Measurements from ENCODE around the gene ARID5B.
"Not testable (repeated sequence)": the region's sequence is repeated elsewhere in the genome, so short reads cannot be mapped to it uniquely, and the experiment has no call there.

ARID5B gene

DNA sequence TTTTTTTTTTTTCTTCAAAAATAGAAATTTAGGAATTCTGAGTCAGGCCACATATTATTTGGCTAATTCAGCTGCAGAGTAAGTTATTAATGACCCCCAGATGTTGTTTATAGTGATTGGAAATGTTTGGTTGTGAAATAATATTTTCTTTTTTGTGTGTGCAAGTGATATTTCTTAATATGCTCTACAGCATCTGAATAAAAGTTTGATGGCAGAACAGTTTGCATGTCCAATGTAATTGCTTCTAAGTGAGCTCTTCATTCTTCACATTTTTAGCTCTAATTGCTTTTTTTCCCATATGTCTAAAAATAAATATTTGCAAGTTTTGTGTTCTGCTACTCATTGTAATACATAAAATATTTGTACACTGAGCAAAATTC is 116.0 kb downstream of the ARID5B start:
- no peak for DNase-seq

DNA sequence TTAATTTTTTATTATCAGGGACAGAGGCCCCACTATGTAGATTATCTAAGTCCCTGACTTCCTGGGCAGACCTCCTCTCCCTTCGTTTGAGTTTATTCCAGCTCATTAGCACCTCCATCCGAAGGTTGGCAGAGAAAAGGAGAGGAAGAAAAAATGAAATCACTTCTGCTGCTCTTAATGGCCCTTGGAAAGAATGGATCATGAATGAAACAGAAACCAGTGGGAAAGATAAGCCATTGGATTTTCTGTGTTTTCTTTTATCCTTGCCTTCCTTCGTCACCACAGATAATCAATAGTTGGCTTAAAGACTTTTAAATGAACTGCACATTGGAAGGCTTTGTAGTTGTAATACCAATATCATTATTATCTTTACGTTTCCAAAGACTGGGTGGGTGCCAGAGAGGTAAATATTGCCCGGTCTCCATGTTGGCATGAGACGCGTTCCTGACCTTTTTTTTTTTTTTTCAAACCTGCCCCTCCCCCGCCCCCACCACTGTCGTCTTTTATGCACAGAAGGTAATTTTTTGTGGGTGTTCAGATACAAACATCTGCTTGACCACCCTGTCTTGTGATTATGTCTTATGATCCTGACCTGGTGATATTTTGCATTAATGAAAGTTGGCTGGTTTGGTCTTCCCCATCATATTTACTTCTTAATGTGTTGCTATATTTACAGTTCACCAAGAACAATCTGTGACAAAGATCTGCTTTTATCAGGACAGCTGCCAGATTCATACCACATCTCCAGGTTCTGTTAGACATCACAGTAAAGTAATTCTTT is 116.8 kb downstream of the ARID5B start:
- no peak for DNase-seq

DNA sequence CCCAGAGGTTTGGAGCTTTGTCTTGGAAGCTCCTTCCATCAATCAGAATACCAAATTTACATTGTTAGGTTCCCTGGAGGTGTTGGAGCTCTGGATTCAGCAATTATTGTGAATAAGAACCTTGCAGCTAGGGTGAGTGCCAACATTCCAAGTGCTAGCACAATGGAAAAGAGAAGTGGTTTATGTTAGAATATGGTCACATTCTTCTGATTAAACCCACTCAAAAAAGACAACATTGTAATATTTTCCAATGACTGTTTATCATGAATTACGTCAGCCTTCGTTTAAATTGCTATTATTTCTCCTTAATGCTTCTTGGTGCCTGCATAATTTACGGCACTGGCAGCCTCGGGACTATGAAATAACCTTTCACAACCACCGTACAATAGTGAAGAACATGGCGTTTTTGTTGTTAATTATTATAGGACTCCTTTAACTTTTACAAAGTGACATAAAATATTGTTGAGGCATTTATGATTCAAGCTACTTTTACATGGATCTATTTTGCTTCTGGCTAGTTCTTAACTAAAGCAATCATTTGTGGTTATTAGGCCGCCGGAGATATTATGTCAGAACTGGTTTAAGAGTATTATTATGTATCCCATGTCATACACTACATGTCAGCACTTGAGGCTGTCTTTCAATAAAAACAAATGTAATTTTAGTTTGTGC is 117.7 kb downstream of the ARID5B start:
- DNase-seq = no peak

DNA sequence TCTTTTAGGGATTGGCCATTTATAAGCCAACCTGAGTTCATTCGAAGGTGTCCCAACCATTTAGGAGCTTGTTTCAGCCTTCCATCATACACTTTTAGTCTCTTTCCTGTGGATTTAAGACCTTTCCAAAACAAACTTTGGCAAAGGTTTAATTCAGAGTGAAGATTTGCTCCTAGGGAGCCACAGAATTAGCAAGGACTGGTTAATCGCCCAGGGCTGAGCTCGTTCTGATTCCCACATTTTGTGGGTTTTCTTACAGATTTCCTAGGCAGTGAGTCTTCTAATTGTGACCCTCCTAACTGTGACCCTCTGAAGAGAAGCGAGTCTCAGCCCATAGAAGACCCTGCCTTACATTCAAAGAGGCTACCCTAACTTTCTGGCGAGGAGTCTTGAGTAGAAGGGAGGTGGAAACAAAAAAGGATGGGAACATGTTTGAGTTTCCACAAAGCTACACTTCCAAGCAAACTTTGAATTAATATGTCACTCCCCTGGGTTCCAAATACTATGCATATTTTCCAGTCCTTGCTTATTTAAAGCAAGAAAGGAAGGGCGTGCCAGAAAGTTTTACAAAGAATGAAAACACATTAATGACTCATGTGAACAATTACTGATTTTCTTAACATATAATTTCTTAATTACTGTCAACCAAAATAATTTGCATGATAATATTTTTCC is 118.3 kb downstream of the ARID5B start:
- DNase-seq = no peak

DNA sequence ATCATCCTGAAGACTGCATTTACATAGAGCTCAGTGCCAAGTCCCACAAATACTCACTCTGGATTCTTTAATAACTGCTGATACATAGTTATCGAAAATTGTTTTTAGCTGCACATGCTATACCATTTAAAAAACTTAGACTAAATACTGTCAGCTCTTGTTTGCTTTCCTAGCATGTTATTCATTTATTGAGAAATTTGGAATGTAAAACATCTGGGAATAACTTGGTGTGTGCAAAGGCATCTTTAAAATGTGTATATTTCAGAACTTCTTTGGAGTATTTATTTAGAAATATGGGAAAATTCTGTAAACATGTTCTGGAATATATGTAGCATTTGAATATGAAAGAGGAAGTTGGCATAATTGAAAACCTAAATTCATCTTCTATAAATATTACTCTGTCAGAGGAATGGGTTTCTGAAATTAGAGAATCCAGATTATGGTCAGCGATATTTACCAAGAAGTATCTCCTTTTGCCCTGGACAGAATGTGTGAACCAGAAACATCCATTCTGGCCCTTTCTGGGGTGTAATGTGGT is 119.7 kb downstream of the ARID5B start:
- no peak for DNase-seq

DNA sequence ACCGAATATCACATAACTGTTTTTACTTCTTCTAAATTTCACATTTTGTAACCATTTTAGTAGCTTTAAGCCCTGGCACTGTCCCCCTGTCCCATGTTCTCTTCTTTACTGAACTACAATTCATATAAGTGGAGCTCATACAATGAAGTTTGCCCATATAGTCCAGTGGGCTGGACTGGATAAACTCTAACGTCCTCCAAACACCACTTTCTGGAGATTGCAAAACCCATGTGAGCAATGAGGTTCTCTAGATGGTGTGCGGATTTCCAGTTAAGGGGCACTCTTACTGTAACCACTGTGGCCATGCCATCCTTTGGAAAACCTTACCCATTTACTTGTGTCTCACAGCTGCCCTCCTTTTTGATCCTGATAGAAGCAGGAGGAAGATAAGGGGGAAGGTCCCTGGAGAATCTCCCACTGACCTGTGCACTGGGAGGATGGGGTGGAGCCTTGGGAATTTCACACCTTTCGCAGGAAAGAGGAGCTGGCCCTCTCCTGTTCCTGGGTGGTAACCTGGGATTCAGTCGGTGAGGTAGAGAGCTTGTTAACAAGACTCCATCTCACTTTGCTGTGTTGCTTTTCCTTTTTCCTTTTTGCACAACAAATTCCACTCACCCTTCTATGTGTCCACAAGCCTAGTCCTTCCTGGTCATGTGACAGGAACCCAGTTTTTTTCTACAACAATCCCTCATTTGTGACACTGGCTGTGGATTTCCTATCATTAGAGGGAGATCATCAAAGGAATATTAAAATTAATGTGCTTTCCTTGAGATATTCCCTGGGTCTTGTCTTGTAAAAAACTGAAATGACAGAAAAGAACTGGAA is 120.7 kb downstream of the ARID5B start:
- no peak for DNase-seq

DNA sequence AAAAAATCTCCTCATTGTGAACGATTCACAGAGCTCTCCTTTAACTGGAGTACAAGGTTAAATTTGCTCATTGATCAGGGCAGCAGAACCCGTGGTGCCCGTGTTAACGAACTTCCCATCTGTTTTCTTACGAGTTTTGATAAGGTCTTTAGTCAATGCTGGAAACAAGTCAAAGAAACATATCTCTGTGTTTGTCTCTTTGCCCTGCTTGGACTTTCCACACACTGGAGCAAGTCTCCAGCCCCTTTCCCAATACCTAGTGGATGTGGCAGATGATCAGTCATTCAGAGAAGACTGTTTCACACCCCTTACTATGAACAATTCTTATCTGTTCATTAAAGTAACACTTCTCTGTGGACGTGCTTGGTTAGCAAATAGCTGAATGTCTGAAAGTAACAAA is 121.3 kb downstream of the ARID5B start:
- no peak for DNase-seq

DNA sequence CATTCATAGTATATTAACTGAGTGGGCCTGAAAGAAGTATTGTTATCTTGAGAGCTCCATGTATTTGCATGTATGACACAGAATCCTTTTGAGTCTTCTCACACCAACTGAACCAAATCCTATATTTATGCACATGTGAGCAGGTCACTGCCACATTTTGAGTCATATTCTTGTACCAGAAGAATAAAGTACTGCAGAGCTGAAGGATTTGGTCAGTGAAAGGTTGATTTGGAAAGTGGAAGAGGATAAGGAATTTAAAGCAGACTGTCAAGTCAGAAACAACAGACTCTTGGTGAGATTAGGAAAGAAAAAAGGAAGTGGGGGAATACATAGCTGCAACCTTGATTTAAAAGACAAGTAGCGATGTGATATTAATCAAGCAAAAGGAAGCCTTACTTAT is 121.8 kb downstream of the ARID5B start:
- DNase-seq = no peak

DNA sequence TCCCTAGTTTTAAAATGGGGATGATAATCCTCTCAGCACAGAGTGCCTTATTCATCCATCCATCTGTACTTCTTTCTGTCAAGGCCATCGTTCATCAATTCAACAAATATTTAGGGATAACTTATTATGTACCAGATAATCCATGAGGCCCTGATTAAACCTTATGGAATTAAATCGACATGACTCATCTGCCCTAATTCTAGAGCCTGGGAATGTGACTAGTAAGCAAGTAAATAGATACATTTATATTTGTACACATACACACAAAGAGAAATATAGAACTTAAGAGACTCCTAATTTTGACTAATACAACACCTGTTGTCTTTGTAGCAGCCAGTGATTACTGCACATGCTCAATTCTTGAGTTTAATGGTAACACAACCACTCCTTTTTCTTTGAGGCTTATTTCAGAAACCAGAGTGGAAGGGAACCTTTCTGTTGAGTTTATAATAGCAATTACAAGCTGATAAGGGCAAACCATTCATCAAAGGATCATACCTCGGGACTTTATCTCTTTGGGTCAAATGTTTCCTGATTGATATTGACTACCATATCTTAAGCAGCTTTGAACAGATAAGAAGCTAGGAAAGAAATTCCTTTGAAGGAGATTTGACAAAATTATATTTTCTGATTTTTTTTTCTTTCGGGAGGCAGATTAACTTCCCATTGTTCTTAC is 122.7 kb downstream of the ARID5B start:
- no peak for DNase-seq

DNA sequence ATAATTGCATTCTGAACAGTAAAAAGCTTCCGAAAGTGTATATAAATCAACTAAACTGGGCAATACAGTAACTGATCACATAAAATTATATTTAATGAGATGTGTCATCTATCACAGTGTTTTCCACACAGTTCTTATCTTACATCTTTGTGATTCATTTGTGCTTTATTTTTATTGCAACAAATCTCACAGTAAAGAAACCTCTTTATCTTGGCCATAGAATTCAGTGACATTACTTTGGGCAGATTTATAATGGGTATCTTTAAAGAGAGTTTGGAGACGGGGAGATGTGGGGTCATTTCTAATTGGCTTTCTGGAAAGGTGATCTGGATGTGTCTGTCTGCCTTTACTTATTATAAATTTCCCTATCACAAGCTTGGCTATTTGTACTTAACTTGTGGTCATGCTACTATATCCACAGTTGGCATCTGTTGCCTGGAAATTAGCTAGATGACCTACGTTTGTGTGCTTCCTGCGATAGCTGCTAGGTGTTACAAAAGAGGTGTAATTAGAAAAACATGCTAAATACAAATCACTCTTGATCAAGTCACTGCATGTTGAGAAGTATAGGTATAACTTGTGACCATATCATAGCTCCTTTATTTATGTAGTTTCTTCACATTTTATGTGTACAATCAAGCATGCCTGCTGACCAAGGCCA is 123.8 kb downstream of the ARID5B start:
- DNase-seq = no peak

DNA sequence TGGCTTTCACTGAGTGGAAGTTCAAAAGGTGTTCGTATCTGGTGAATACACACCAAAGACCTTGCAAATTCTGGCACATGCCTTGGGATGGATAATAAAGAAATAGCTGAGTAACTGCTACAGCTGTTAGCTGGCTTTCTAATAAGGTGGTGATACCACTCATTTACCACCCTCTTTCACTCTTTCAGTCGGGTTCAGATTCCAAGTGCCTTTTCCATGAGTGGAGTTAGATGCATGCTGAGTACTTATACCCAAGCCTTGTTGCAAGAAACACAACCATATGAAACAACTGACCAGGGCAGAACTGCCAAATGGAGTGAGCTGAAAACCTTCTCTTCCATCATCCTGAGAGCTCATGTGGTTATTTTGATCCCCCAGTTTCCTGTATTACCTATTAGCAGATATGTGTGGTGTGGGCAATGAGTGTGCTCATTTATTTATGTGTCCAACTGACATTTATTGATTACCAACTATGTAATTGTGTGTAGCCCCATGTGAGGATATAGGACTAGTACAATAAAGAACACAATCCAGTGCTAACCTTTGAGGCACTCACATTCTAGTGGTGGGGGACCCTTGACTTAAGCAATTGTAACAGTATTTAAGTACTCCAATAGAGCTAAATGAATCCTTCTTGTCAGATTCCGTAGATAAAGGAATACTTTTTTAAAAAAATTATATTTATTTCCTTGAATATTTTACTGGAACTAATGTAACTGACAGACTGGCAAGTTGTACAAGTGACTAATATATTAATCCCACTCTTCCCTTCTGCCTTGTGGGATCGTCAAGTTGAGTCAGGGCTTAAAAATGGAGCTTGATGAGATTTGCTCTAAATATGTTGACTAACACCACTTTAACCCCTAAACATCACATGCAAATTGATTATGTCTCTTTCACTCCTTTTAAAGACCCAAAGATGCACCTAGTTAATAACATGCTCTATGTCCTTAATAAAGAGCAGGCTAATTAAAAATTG is 124.7 kb downstream of the ARID5B start:
- DNase-seq = no peak

DNA sequence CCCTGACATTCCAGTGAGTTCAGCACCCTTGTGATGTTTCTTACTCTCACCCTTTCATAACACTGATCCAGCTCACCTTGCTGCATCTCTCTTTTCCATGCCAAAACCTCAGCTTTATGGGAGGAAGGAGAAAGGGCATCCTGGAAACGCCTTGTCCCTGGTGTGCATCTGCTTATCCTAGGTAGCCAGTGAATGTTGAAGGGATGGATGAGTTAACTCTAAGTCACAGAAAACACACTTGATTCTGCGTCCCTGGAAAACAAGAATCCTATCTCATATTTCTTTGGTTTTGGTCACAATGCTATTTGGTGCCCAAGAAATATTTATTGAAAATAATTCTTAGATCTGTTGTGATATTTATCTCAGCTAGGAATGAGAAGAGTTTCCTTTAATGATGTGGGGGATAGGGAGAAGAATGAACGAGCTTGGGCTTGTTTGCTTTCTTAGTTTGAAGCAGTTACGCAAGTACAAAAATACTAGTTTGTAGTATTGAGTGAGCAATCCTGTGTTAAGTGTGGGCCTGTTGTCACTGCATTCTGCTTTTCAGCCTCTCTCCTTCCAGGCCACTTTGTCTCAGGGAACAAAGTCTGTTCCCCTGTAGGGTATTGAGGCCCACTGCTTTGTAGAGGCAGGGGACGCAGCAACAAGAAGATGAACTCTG is 126.5 kb downstream of the ARID5B start:
- DNase-seq = no peak

DNA sequence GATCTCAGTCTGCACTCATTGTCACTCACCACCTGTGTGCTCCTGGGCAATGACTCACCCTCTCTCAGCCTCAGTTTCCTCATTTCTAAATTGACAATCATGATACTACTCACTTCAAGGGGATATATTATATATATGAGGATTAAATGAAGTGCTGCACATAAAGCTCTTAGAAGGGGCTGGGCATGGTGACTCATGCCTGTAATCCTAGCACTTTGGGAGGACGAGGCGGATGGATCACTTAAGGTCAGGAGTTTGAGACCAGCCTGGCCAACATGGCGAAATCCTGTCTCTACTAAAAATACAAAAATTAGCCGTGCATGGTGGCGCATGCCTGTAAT is 127.0 kb downstream of the ARID5B start:
- not testable (repeated sequence) for DNase-seq

DNA sequence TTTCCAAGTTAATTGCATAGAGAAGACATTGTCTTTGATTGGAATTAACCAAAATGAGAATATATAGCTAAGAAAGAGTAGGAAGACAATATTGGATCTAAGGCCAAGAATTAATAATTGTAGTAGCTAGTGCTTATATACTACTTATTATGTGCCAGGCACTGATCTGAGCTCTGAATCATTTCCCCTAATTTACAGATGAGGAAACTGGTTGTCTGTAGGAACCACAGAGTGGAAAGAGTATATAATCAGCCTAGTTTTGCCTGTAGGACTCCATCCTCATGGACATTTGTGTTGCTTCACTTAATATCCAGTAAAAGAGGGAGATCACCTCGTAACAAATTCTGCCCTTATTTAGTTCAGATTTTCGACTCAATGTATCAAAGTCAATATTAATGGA is 127.9 kb downstream of the ARID5B start:
- DNase-seq = no peak

DNA sequence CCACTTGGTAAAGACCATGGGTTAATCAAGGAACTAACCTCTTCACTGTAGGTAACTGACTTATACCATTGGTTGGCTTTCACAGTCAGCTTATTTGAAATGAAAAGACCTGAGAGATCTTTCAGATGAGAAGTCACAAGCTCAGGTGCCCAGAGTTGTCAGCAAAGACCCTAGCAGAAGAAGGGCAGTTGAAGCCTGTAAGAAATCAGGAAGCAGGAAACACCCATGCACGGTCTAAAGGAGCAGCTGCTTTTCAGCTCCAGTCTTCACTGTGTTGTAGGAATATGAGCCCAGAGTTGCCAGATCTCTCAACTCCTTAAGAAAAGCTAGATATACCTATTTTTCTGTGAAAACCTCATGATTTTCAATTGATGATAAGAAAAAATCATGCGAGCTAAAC is 130.0 kb downstream of the ARID5B start:
- no peak for DNase-seq

DNA sequence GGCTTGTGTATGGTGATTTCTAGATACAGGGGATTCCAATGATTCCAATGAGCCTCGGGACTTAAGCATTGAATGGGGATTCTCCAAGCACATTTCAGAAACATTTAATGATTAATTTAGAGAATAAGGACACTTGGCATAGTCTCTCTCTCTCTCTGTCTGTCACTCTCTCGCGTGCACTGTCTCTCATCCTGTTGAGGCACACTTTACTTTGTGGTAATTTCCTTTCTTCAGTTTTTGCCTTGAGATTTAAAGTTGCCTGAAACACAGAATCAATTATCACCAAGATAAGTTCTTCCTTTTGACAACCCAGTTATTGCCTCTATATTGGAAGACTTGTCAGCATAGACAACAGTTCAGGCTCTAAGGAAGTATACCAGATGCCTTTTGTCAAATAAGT is 131.6 kb downstream of the ARID5B start:
- no peak for DNase-seq

DNA sequence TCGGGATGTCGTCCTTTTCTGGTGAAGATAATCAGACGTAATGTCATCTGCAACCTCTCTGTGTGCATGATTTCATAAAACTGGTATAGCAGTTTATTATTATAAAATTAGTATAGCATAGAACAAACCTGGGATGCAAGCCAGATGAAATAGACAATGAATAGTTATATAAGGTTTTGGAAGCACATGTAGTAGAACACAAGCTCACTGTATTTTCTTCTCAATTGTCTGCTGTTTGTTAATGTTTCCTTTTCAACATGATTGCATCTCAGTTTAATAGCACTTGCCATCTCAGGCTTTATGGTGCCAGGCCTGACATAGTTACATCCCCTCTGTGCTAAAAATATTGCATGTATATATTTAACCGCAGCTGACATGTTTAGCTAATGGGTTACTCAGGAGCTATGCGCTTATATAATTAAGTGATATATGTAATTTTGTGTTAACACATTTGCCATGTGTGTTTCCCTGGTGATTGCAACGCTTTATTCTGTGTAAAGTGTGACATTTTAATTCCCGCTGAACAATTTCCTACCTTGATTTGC is 132.7 kb downstream of the ARID5B start:
- DNase-seq = no peak

DNA sequence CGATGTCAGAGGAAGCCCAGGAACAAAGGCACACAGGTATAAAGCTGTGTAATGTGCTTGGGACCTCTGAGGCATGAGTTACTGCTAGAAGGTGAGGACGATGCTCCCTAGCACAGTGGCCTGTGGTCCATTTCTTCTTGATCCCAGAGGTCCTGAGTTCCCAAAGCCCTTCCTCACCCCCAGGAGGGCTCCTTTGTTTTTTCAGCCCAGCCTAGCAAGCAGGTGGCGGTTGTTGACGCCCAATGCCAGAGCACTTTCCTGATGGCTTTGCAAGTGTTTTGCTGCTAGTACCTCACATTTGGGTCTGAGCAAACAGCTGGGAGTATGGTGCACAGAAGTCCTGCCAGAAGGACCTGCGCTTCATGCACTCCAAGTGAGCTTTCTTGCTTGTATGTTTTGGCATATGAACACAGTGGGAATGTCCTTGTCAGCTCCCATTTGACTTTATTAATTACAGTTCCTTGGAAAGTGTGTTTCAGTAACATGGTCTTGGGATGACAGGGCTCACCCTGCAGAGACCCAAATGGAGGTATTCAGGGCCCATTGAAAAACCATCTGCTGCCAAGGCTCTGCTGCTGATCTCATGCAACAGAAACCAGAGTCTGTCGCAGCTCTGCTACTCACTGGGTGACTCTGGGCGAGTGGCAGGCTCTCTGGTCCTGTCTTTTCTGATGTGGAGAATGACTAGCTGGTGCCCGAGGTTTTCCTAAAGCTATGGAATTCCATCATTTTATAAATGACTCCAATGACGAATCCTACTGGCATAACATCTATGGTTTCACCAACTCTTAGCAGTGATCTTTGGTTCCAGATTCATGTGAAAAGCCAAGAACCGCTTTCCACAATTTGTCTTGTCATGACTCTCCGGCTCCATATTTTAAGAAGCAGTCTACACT is 134.9 kb downstream of the ARID5B start:
- no peak for DNase-seq
